ENCODE data around the gene TOP1. TPM values are rescaled to one million over a fixed set of nuclear protein-coding genes. Genes with fewer than 3 reads are reported as not detected.

Gene TOP1
- total RNA-seq, 2 donors from 2014 or later, result 19.7 to 21.2 TPM

- H3K27ac ChIP-seq, result peak overlapping the region in 1 of 2 donors; percentile 70
- H3K27me3 ChIP-seq, result no peaks in the 10 kb centered on the region
- peaks cover 0 to 100% of the 10 kb centered on the region in 2 donors for H3K4me1 ChIP-seq
- TF ChIP-seq, protein P1, sequence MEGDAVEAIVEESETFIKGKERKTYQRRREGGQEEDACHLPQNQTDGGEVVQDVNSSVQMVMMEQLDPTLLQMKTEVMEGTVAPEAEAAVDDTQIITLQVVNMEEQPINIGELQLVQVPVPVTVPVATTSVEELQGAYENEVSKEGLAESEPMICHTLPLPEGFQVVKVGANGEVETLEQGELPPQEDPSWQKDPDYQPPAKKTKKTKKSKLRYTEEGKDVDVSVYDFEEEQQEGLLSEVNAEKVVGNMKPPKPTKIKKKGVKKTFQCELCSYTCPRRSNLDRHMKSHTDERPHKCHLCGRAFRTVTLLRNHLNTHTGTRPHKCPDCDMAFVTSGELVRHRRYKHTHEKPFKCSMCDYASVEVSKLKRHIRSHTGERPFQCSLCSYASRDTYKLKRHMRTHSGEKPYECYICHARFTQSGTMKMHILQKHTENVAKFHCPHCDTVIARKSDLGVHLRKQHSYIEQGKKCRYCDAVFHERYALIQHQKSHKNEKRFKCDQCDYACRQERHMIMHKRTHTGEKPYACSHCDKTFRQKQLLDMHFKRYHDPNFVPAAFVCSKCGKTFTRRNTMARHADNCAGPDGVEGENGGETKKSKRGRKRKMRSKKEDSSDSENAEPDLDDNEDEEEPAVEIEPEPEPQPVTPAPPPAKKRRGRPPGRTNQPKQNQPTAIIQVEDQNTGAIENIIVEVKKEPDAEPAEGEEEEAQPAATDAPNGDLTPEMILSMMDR (IDR thresholded peaks at IDR 0.05), result no peak
- H3K4me3 ChIP-seq, result no peak overlapping the region
- DNase-seq (ENCODE audit: low spot score), result no peak
- H3K9me3 ChIP-seq, result no peaks in the 10 kb centered on the region
- H3K36me3 ChIP-seq, result no peaks in the 10 kb centered on the region
Measured at GRCh38 chr20:41050361-41051008, 21.9 kb downstream of the TOP1 start.

GRCh38 chr20:41051009-41051825 lies 22.6 kb downstream of the TOP1 start:
- no peak for DNase-seq (ENCODE audit: low spot score)
- Histone ChIP-seq H3K36me3 (no peaks in the 10 kb centered on the region), H3K4me1 (peaks cover 0 to 100% of the 10 kb centered on the region in 2 donors), H3K4me3 (no peak overlapping the region), H3K27ac (peak overlapping the region in 1 of 2 donors; percentile 70), H3K9me3 (no peaks in the 10 kb centered on the region), H3K27me3 (no peaks in the 10 kb centered on the region)
- TF ChIP-seq, protein P1 (IDR thresholded peaks at IDR 0.05), result no peak

- TF ChIP-seq, protein P1 (IDR thresholded peaks at IDR 0.05), result no peak
- Histone ChIP-seq H3K4me1 (peaks cover 0 to 99% of the 10 kb centered on the region in 2 donors), H3K4me3 (no peak overlapping the region), H3K36me3 (no peaks in the 10 kb centered on the region), H3K9me3 (no peaks in the 10 kb centered on the region), H3K27ac (peak overlapping the region in 1 of 2 donors; percentile 70), H3K27me3 (no peaks in the 10 kb centered on the region)
- DNase-seq (ENCODE audit: low spot score), result no peak
Measured at GRCh38 chr20:41052742-41053419, 24.3 kb downstream of the TOP1 start.

- H3K36me3 ChIP-seq, result no peaks in the 10 kb centered on the region
- H3K9me3 ChIP-seq, result no peaks in the 10 kb centered on the region
- H3K27me3 ChIP-seq, result no peaks in the 10 kb centered on the region
- H3K4me3 ChIP-seq, result no peak overlapping the region
- TF ChIP-seq, protein P1 (IDR thresholded peaks at IDR 0.05), result no peak
- no peak overlapping the region for H3K27ac ChIP-seq
- peaks cover 0 to 94% of the 10 kb centered on the region in 2 donors for H3K4me1 ChIP-seq
- DNase-seq (ENCODE audit: low spot score), result no peak
Measured at GRCh38 chr20:41054070-41054846, 25.6 kb downstream of the TOP1 start.

DNA sequence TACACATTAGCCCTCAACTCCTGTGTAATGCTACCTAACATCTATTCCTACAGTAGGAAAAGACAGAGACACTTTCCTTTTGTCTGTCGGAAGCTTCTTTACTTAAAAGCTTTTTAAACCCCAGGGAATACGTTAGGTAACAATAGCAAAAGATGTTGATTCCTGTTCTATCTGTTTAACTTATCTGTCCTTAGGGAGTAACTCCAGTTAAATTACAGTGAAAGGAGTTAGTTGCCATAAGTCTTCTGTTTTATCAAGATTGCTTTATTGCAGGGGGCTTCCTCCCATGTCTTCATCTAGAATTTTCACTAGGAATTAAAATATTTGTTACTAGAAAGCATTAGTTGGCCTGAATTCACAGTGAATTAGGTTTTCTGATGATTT lies 26.2 kb downstream of the TOP1 start:
- H3K27ac ChIP-seq, result no peak overlapping the region
- H3K4me1 ChIP-seq, result peaks cover 0 to 88% of the 10 kb centered on the region in 2 donors
- H3K9me3 ChIP-seq, result no peaks in the 10 kb centered on the region

More for the DNA sequence above, 26.2 kb downstream of the TOP1 start:
- DNase-seq (ENCODE audit: low spot score), result no peak
- no peaks in the 10 kb centered on the region for H3K36me3 ChIP-seq
- H3K4me3 ChIP-seq, result no peak overlapping the region
- TF ChIP-seq, protein P1 (IDR thresholded peaks at IDR 0.05), result no peak
- no peaks in the 10 kb centered on the region for H3K27me3 ChIP-seq
